Heart left ventricle (tissue), 16 donors: ENCODE data around the gene DHX35. TPM values are rescaled to one million over a fixed set of nuclear protein-coding genes. Genes with fewer than 3 reads are reported as not detected.
"Not testable (repeated sequence)": the region's sequence is repeated elsewhere in the genome, so short reads cannot be mapped to it uniquely, and the experiment has no call there.

Experiments used
- ATAC-seq, 4 donors: fragments of 200-7000 bp; cut with Tn5 transposase; one replicate each; pipeline ENCODE4 v1.9.1; 2020 to 2022; ENCODE audit warnings: moderate library complexity in 4 of 4, mild to moderate bottlenecking in 3 of 4, moderate number of reproducible peaks in 1 of 4
- DNase-seq, 5 donors: peaks; one replicate each; pipeline ENCODE4 v3.0.0-alpha.2; 2020
- H3K27ac ChIP-seq, 12 donors: fragments of 200-600 bp; sonication (generic) in 4 of 12; one replicate each; pipeline versions ENCODE4 v1.5.0 to v1.8.0; 2016 to 2022; ENCODE audit warnings: mild to moderate bottlenecking in 2 of 12
- H3K27me3 ChIP-seq, 9 donors: fragments of 200-600 bp; sonication (generic) in 2 of 9; one replicate each; pipeline versions ENCODE4 v1.5.1 to v1.8.0; 2016 to 2022; ENCODE audit warnings: mild to moderate bottlenecking in 3 of 9
- H3K36me3 ChIP-seq, 9 donors: fragments of 200-600 bp; sonication (generic) in 2 of 9; one replicate each; pipeline versions ENCODE4 v1.5.0 to v1.8.0; 2018 to 2022; ENCODE audit warnings: mild to moderate bottlenecking in 2 of 9
- H3K4me1 ChIP-seq, 12 donors: fragments of 200-600 bp; sonication (generic) in 4 of 12; one replicate each; pipeline versions ENCODE4 v1.5.0 to v1.8.0; 2016 to 2022; ENCODE audit warnings: mild to moderate bottlenecking in 3 of 12
- H3K4me3 ChIP-seq, 12 donors: fragments of 200-600 bp; sonication (generic) in 4 of 12; one replicate each; pipeline versions ENCODE4 v1.5.0 to v1.8.0; 2017 to 2022; ENCODE audit warnings: mild to moderate bottlenecking in 9 of 12, moderate library complexity in 4 of 12
- H3K9me3 ChIP-seq, 12 donors: fragments of 200-600 bp; sonication (generic) in 4 of 12; one replicate each; pipeline versions ENCODE4 v1.5.0 to v1.8.0; 2016 to 2022; ENCODE audit warnings: mild to moderate bottlenecking in 1 of 12
- CTCF ChIP-seq, 12 donors: fragments of 200-600 bp; sonication (generic) in 4 of 12; IDR thresholded peaks; one replicate each; pipeline versions ENCODE4 v1.5.0 to v1.8.0; 2018 to 2022; ENCODE audit warnings: antibody characterized with exemption in 12 of 12, mild to moderate bottlenecking in 5 of 12
- POLR2A ChIP-seq, 2 donors: fragments of 450-650 bp; IDR thresholded peaks; one replicate each; pipeline ENCODE4 v1.6.1; 2017; ENCODE audit warnings: antibody characterized with exemption in 2 of 2, mild to moderate bottlenecking in 2 of 2, moderate library complexity in 2 of 2
- WGBS, 4 donors: extraction: QIAGEN DNeasy Blood & Tissue Kit in 2 of 4; methylation state at CpG; one replicate each; pipeline versions ENCODE4 v1.1.5 to v1.1.7; 2013 to 2018; 5-methylcytosine and 5-hydroxymethylcytosine counted together
- intact Hi-C, 10 donors: fragments of 100-400 bp; cut with DNase I; formaldehyde crosslinking; loops; one replicate each; pipeline versions ENCODE4 v1.11.1 to v1.14.2; 2022
- polyA plus RNA-seq, 2 donors: library from polyadenylated mRNA; stranded (reverse); fragments of 200-250 nt; gene quantifications; one replicate each; pipeline ENCODE4 v1.2.3, GENCODE V29; 2013
- total RNA-seq, 9 donors: library from RNA; depleted of rRNA in 2 of 9; stranded (reverse); fragments of >200 nt in 2 of 9; fragmentation: NEBNext Ultra II Directional in 3 of 9; extraction: Animal tissue kit (Norgen Biotek cat#: 25700) in 3 of 9; gene quantifications; one replicate each; pipeline versions ENCODE4 v1.1.0 to v1.2.4, GENCODE V29; 2016 to 2023
- donor health status: ischemic (EF 13 %, LVEDD 7.1; RV severe dilation, severe dysfunction).
- donor health status: healthy with polysubstance abuse.
- donor health status: DM: no; HTN: yes; CAD: no.
- donor health status: DM: no; HTN: no; CAD: no.
- donor health status: ischemic (EF 25% LVEDD 6.9; RV normal size, moderate dysfunction).
- donor health status: ischemic (EF 25% LVEDD 5.7; RV mildly dilated, moderate dysfunction).
- donor health status: healthy.
- donor health status: DM: yes; HTN: yes; CAD: no.
- donor health status: ischemic (EF 35%, LVEDD 5.7; RV mildly dilated, moderate dysfunction).
- donor health status: nonischemic (EF 11% LVEDD 7.7; RV severe dilation, severe dysfunction).
- donor health status: DM: yes; HTN: yes; CAD: no.
- donor health status: PGD.
- donor health status: ischemic (EF 29% LVEDD 5.4; RV normal size, mild dysfunction).
- donor health status: nonischemic (EF 23%, LVEDD 6.1; RV moderate dilation, normal function).

The DHX35 gene
- total and polyA plus RNA-seq, 11 donors: 6.0 to 41.7 (median 11.1) TPM

- no peak overlapping the region for H3K27ac ChIP-seq
Measured at GRCh38 chr20:38957915-38958485, 4.1 kb upstream of the DHX35 start.

GRCh38 chr20:38960187-38960687 is 1.9 kb upstream of the DHX35 start:
- not testable (repeated sequence) for DNase-seq, H3K4me3 ChIP-seq, H3K36me3 ChIP-seq, H3K27ac ChIP-seq, H3K9me3 ChIP-seq, ATAC-seq, H3K27me3 ChIP-seq
- WGBS, 4 donors: 89 to 96% (median 91%) methylated on average over 9 of the region's 9 CpGs
- peaks cover 0 to 25% (median 15%) of the 10 kb centered on the region in 12 donors for H3K4me1 ChIP-seq
- intact Hi-C loops: loop anchor here in 3 of 10 donors (5.0 kb wide), 1 partner anchor 33 kb away; the partner anchor contains the start of gene FAM83D (in 3 of the 3)

More at GRCh38 chr20:38957915-38958485, 4.1 kb upstream of the DHX35 start:
- 86 to 95% (median 92%) methylated on average over 8 of the region's 8 CpGs for WGBS, 4 donors
- no peak for DNase-seq
- no peak for ATAC-seq
- peaks cover 0 to 13% (median 8%) of the 10 kb centered on the region in 12 donors for H3K4me1 ChIP-seq
- no peaks in the 10 kb centered on the region for H3K9me3 ChIP-seq
- no peaks in the 10 kb centered on the region for H3K36me3 ChIP-seq
- TF ChIP-seq CTCF (IDR thresholded peaks at IDR 0.05) (no peak), POLR2A (IDR thresholded peaks at IDR 0.05) (no peak)
- intact Hi-C loops: no loop called here
- H3K27me3 ChIP-seq: no peaks in the 10 kb centered on the region
- no peak overlapping the region for H3K4me3 ChIP-seq

GRCh38 chr20:38961530-38962043 is 557 bp upstream of the DHX35 start:
- H3K4me1 ChIP-seq: peaks cover 0 to 25% (median 16%) of the 10 kb centered on the region in 12 donors
- H3K4me3 ChIP-seq: peak overlapping the region; percentile 76 to 100 (median 90)
- H3K9me3 ChIP-seq: no peaks in the 10 kb centered on the region
- no peak for TF ChIP-seq POLR2A (IDR thresholded peaks at IDR 0.05)
- no peak for TF ChIP-seq CTCF (IDR thresholded peaks at IDR 0.05)
- intact Hi-C loops: loop anchor here in 5 of 10 donors (1.0 to 5.0 kb wide), 3 partner anchors 34 to 37 kb away; partner anchors contain the start of gene FAM83D (in 4 of the 5)
- 8 to 12% (median 11%) methylated on average over 12 to 16 of the region's 16 CpGs for WGBS, 4 donors
- peak overlapping the region in 11 of 12 donors; percentile 44 to 97 (median 94) for H3K27ac ChIP-seq
- no peaks in the 10 kb centered on the region for H3K27me3 ChIP-seq
- peaks cover 0 to 9% (median 0%) of the 10 kb centered on the region in 9 donors for H3K36me3 ChIP-seq
- no peak for DNase-seq
- no peak for ATAC-seq

- Histone ChIP-seq H3K4me3 (peak overlapping the region; percentile 76 to 100 (median 90)), H3K4me1 (peaks cover 0 to 25% (median 16%) of the 10 kb centered on the region in 12 donors), H3K27ac (peak overlapping the region; percentile 85 to 97 (median 94)), H3K27me3 (no peaks in the 10 kb centered on the region), H3K36me3 (peaks cover 0 to 9% (median 0%) of the 10 kb centered on the region in 9 donors), H3K9me3 (no peaks in the 10 kb centered on the region)
- 3 to 12% (median 7%) methylated on average over 5 of the region's 5 CpGs for WGBS, 4 donors
- TF ChIP-seq POLR2A (IDR thresholded peaks at IDR 0.05) (no peak), CTCF (IDR thresholded peaks at IDR 0.05) (no peak)
- DNase-seq (no peak), ATAC-seq (no peak)
- intact Hi-C loops: loop anchor here in 5 of 10 donors (1.0 to 5.0 kb wide), 3 partner anchors 36 to 38 kb away; partner anchors contain the start of gene FAM83D (in 4 of the 5)
Measured at GRCh38 chr20:38962928-38963401, 821 bp downstream of the DHX35 start.
